Measurements from ENCODE around the gene MINDY4.

MINDY4 gene

GRCh38 chr7:30859202-30859939 lies 88.2 kb downstream of the MINDY4 start:
- no peak for DNase-seq

GRCh38 chr7:30859940-30860496 lies 88.8 kb downstream of the MINDY4 start:
- DNase-seq: no peak

GRCh38 chr7:30861612-30862011 lies 90.4 kb downstream of the MINDY4 start:
- DNase-seq: no peak

GRCh38 chr7:30862995-30863705 lies 91.9 kb downstream of the MINDY4 start:
- DNase-seq: no peak

GRCh38 chr7:30863706-30864035 lies 92.5 kb downstream of the MINDY4 start:
- DNase-seq: no peak

- no peak for DNase-seq
These were observed 92.9 kb downstream of the MINDY4 start for GRCh38 chr7:30864101-30864500.

GRCh38 chr7:30865076-30865475 lies 93.9 kb downstream of the MINDY4 start:
- no peak for DNase-seq

GRCh38 chr7:30865821-30866220 lies 94.6 kb downstream of the MINDY4 start:
- no peak for DNase-seq

GRCh38 chr7:30866939-30867338 lies 95.7 kb downstream of the MINDY4 start:
- DNase-seq: no peak

- DNase-seq: no peak
These were observed 96.3 kb downstream of the MINDY4 start for GRCh38 chr7:30867483-30867882.

GRCh38 chr7:30869794-30870611 lies 98.8 kb downstream of the MINDY4 start:
- DNase-seq: no peak

- DNase-seq: no peak
These were observed 99.8 kb downstream of the MINDY4 start for GRCh38 chr7:30870821-30871518.

- no peak for DNase-seq
These were observed 100.4 kb downstream of the MINDY4 start for GRCh38 chr7:30871655-30872054.

GRCh38 chr7:30873207-30873606 lies 102.0 kb downstream of the MINDY4 start:
- DNase-seq: no peak

GRCh38 chr7:30873656-30874055 lies 102.4 kb downstream of the MINDY4 start:
- no peak for DNase-seq

- no peak for DNase-seq
These were observed 103.6 kb downstream of the MINDY4 start for GRCh38 chr7:30874656-30875302.

GRCh38 chr7:30877015-30877769 lies 106.0 kb downstream of the MINDY4 start:
- no peak for DNase-seq

GRCh38 chr7:30877993-30878392 lies 106.8 kb downstream of the MINDY4 start:
- DNase-seq: no peak

GRCh38 chr7:30879139-30880124 lies 108.2 kb downstream of the MINDY4 start:
- no peak for DNase-seq

- DNase-seq: no peak
These were observed 109.0 kb downstream of the MINDY4 start for GRCh38 chr7:30880125-30880720.
